ENCODE results near the gene CFAP251. TPM values are rescaled to one million over a fixed set of nuclear protein-coding genes. Genes with fewer than 3 reads are reported as not detected.
"Not testable (repeated sequence)": the region's sequence is repeated elsewhere in the genome, so short reads cannot be mapped to it uniquely, and the experiment has no call there.

Gene CFAP251, protein sequence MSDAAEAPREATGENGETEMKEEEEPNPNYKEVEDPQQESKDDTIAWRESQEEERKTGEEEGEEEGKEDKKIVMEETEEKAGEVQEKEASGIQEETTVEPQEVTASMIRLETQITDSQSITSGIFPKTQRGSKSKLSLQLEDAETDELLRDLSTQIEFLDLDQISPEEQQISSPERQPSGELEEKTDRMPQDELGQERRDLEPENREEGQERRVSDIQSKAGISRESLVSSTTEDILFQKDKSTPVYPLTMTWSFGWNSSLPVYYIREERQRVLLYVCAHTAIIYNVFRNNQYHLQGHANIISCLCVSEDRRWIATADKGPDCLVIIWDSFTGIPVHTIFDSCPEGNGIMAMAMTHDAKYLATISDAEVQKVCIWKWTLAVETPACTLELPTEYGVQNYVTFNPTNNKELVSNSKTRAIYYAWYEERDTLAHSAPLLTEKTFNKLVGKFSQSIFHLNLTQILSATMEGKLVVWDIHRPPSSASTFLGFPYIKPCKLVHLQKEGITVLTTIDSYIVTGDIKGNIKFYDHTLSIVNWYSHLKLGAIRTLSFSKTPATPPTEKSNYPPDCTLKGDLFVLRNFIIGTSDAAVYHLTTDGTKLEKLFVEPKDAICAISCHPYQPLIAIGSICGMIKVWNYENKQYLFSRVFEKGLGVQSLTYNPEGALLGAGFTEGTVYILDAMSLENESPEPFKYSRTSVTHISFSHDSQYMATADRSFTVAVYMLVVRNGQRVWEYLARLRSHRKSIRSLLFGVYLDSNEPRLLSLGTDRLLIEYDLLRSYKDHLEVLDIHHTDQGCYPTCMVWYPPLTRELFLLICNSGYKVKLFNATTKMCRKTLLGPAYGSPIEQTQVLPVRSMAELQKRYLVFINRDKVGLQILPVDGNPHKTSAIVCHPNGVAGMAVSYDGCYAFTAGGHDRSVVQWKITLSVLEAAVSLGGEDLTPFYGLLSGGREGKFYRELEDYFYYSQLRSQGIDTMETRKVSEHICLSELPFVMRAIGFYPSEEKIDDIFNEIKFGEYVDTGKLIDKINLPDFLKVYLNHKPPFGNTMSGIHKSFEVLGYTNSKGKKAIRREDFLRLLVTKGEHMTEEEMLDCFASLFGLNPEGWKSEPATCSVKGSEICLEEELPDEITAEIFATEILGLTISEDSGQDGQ
- 3.0 and 4.2 TPM in 2 replicates for total RNA-seq (2014; rRNA removed; shearing (Covaris generic))

DNA sequence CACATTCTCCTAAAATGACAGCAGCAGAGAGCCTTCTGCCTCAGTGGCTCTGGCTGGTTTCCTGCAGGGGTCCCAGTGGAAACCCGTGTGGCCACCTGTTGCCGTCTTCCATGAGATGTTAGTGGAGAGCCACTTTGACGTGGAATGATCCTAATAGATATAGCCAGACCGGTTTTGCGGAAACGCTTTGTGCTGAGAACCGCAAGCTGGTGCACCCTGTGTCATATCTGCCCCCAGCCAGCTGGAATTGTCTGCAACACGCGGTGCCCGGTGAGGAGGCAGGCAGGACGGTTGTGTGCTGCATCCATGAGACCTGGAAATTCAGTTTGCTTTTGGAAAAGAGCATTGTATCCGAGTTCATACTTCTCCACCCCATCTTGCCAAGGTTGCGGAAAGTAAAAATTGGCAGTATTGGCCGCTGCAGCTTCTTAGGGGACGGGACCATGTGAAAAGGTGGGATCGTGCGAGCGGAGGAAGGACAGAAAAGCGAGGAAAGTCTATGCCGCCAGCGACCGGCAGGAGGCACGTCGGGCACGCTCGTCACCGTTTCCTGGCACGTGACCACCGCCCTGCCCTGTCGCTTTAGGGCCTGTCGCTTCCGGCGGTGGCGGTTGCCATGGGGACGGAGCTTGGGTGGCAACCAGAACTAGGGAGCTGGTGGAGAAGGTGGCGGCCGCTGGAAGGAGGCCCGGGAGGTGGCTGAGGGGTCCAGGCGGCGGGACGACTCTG, at the start of gene CFAP251:
TSS of gene CFAP251 (plus strand) at position 643 of the 729 bp plus-strand sequence. CDS start 2,714 bp downstream, outside the sequence.
- no peak for DNase-seq (ENCODE audit: low read depth)

DNA sequence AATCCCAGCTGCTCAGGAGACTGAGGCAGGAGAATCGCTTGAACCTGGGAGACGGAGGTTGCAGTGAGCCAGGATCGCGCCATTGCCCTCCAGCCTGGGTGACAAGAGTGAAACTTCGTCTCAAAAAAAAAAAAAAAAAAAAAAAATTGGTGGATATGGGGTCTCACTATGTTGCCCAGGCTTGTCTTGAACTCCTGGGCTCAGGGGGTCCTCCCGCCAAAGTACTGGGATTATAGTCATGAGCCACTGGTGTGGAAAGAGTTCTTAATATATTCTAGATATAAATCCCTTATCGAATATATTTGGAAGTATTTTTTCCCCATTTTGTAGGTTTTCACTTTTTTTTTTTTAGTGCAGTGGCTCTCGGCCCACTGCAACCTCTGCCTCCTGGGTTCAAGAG, 49.2 kb upstream of the CFAP251 start:
- DNase-seq (ENCODE audit: low read depth): not testable (repeated sequence)

DNA sequence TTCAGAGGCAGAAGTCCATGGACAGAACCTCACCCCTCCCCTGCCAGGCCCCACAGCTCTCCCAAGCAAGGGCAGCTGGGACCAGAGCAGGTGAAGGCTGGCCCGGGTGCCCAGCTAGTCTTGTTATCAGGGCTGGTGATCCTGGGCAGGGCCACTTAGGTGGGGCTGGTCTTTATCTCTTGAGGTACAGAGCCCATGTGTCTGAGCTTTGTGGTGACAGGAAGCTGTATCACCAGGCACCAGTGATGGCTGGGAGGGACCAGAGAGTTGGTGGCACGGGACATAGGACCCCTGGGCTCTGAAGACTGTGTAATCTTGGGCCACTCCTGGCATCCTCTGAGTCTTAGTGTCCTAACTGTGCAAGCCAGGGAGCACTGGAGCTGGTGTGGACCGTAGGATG, 46.9 kb upstream of the CFAP251 start:
- no peak for DNase-seq (ENCODE audit: low read depth)

DNA sequence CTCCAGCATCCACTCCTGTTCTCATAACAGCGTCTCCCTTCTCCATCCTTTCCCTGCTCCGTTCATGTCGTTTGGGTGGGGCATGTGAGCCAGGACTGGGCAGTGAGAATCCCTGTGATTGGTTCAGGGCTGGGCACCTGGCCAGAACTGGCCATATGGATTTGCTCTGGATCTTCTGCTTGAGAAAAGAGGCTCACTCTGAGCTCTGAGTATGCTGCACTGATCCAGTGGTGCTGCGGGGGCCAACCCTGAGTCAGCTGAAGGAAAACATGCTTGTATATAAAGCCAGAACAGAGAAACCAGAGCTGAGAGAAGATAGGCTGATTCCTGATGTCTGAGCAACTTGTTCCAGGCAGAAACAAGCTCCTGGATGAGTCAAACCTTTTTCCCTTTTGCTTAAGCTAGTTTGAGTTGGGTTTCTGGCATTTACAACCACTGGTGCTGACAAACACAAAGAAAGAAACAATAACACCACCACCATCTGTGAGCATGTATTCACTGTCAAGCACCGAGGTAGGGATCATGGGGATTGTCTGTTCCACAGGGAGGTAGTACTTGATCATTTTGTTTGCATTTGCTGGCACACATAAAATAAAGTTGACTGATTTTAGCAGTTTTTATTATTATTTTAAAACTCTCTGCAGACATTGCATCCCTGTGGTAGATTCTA, 45.7 kb upstream of the CFAP251 start:
- DNase-seq (ENCODE audit: low read depth): peak; percentile 68

DNA sequence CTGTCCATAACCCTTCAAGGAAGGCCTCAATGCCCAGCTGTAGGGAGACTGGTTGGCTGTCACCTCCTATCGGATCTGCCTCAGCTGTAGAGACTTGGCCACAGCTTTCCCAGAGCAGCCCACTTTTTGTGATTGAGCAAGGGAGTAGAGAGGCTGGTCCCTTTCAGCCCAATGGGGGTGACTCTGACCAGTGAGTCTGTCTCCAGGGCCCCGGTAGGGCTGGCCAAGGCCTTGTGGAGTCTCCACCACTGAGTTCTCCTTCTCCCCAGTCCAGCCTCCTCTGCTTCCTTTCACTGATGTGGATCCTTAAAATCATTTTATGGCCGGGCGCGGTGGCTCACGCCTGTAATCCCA, 45.2 kb upstream of the CFAP251 start:
- DNase-seq (ENCODE audit: low read depth): no peak

DNA sequence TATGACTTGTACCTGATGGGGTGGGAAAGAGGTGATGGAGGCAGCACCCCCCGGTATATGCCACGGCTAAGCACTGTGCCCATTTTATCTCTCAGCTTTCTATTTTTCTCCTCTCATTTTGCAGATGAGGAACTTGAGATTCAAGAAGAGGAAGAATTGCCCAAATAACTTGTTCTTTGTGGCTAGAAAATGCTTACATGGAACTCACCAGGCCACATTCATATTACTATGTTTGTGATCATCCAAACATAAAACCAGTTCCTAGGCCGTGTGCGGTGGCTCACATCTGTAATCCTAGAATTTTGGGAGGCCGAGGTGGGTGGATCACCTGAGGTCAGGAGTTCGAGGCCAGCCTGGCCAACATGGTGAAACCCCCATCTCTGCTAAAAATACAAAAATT, 44.3 kb upstream of the CFAP251 start:
- DNase-seq (ENCODE audit: low read depth): no peak

DNA sequence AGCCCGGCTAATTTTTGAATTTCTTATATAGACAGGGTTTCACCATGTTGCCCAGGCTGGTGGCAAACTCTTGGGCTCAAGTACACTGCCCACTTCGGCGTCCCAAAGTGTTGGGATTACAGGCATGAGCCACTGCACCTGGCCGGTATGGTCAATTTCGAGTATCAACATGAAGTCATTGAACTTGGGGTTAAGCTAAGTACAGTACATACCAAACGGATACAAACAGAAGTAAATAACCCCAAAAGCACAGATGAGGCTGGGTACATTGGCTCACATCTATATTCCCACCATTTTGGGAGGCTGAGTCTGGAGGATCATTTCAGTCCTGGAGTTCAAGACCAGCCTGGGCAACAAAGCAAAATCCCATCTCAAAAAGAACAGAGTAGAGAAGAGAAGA, 42.8 kb upstream of the CFAP251 start:
- DNase-seq (ENCODE audit: low read depth): no peak

DNA sequence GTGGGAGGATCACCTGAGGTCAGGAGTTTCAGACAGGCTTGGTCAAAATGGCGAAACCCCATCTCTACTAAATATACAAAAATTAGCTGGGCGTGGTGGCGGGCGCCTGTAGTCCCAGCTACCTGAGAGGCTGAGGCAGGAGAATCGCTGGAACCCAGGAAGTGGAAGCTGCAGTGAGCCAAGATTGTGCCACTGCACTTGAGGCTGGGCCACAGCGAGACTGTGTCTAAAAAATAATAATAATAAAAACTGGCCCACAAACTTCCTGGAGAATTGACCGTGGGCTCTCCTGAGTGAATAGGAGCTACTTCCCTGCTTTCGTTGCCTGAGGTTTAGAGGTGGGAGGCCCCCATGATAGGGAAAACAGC, 42.3 kb upstream of the CFAP251 start:
- not testable (repeated sequence) for DNase-seq (ENCODE audit: low read depth)

DNA sequence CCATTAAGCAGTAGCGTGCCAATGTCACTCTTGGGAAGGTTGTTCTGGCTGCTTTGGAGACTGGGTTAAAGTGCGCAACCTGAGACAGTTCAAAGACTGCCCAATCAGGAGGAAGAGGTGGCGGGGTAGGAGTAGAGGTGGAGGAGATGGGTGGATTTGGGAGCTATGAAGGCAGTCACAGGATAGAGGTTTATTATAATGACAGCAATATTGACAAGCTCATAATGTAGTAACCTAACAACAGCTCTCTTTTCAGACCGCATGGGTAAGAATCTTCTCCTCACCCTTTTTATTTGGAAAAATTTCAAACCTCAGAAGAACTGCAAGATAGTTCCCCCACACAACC, 35.1 kb upstream of the CFAP251 start:
- peak; percentile 29 for DNase-seq (ENCODE audit: low read depth)

DNA sequence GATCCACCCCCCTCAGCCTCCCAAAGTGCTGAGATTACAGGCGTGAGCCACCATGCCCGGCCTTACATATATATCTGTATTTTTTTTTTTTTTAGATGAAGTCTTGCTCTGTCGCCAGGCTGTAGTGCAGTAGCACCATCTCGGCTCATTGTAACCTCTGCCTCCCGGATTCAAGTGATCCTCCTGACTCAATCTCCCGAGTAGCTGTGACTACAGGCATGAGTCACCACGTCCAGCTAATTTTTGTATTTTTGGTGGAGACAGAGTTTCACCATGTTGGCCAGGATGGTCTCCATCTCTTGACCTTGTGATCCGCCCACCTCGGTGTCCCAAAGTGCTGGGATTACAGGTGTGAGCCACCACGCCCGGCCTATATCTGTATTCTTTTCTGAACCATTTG, 33.3 kb upstream of the CFAP251 start:
- peak; percentile 38 for DNase-seq (ENCODE audit: low read depth)

DNA sequence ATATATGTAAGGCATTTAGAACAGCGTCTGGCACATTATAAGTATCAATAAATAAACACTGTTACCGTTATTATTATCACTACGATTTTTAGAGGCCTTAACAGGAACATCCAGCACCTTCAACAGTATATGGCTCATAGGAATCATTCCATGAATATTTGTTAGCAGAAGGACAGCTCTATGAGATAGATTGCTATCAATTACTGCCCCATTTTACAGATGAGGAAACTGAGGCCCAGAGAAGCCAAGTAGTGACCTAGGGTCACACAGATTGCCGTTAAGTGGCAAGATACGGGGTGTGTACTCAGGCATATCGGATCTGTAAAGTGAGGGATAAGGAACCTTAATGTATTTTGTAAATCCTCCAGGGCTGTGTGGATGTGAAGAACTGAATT, 30.3 kb upstream of the CFAP251 start:
- DNase-seq (ENCODE audit: low read depth): no peak

DNA sequence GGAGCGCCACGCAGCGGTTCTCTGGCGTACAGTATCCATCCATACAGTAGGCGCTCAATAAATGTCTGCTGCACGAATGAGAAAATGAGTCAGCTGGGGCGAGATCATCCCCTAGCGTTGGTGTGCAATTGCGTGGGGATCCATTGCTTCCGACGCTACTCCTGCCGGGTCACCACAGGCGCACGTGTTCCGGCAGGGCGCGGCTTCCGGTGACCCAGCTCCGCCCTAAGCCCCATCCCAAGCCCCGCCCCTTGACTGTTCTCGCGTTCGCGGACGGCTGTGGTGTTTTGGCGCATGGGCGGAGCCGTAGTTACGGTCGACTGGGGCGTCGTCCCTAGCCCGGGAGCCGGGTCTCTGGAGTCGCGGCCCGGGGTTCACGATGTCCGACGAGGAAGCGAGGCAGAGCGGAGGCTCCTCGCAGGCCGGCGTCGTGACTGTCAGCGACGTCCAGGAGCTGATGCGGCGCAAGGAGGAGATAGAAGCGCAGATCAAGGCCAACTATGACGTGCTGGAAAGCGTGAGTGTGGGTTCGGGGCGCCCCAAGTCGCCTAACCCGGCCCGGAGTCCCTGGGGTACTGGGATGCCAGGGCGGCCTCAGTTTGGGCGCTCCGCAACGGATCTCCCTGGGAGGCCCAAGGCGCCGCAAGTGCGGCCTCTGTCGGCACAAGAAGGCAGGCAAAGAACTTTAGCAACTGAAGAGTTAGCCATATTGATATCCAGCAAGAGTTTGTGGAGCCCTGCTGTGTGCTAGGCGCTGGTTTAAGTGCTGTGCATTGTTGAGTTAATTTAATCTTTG, 29.7 kb upstream of the CFAP251 start, which contains the start of gene PSMD9:
TSS of gene PSMD9 (plus strand) at position 313 of the 796 bp plus-strand sequence. CDS start at position 380, 67 bp downstream.
- peak; percentile 99 for DNase-seq (ENCODE audit: low read depth)

DNA sequence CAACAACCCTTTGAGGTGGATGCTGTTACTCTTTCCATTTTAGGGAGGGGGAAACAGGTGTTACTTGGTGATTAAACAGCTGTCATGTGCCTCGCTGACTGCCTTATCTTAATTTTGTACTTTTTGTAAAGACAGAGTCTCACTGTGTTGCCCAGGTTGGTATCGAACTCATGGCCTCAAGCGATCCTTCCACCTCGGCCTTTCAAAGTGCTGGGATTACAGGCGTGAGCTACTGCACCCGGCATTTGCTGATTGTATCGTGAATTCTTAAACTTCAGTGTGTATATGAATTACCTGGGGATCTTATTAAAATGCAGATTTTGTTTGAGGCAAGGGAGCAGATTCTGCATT, 29.1 kb upstream of the CFAP251 start:
- DNase-seq (ENCODE audit: low read depth): no peak

DNA sequence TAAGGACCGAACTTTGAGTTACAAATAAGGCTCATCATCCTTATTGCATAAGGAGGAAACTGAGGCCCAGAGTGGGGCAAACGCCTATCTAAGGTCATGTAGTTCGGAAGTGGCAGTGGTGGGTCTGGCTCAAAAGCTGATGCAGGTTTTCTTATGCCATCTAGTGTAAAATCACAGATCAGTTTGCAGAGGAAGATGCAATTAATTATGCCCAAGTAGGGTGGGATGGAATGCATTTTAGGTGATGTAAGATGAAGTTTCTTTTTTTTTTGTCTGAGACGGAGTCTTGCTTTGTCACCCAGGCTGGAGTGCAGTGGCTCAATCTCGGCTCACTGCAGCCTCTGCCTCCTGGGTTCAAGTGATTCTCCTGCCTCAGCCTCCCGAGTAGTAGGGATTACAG, 28.7 kb upstream of the CFAP251 start:
- DNase-seq (ENCODE audit: low read depth): not testable (repeated sequence)

DNA sequence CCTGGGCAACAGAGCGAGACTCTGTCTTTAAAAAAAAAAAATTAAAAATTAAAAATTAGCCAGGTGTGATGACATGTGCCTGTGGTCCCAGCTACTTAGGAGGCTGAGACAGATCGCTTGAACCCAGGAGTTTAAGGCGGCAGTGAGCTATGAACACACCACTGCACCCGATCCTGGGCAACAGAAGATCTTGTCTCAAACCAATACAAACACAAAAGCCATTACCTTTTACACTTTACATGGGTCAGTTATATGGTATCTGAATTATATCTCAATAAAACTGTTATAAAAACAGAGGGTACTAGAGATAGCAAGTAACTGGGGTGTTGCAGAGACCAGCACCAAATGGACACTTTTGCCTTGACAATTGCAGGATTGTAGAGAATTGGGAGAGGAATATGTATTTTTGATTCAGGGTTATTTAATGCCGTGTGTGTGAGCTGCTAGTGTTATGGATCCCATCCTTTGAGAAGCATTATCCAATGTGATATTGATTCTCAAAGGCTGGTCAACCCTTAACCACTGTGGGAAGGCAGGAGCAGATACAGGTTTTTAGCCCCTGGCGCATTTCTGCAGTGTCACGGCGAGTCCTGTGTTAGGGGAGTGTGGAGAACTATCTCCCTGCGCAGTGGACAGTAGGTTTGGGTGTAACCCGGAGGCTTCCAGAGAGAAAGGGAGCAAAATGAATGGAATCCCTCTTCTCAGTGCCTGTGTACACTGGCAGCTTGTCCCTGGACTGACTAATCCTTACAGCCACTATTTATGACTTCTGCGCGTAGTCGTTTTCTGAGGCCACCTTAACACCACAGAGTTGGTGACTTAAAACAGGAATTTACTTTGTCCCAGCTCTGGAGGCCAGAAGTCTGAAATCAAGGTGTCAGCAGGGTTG, 25.5 kb upstream of the CFAP251 start:
- no peak for DNase-seq (ENCODE audit: low read depth)

DNA sequence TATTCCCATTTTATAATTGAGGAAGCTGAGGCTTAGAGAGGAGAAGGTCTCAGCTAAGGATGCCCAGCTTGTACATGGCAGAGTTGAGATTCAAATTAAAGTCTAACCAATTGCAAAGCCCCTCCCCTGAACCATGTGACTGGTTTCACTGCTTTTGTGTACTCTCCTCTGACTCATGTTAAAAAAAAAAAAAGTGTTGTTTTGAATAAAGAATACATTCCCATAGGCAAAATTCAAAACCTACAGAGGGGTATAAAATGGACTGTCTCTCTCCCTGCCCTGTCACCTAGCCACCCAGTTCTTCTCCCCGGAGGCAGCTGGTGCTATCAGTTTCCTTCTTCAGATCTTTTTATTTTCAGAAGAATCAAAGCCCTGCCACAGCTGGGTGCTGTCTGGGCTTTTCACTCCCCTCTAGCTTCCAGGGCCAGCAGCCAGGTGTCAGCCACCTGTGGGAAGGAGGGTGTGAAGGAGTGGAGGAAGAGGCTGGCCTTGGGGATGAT, 24.4 kb upstream of the CFAP251 start:
- peak; percentile 65 for DNase-seq (ENCODE audit: low read depth)

DNA sequence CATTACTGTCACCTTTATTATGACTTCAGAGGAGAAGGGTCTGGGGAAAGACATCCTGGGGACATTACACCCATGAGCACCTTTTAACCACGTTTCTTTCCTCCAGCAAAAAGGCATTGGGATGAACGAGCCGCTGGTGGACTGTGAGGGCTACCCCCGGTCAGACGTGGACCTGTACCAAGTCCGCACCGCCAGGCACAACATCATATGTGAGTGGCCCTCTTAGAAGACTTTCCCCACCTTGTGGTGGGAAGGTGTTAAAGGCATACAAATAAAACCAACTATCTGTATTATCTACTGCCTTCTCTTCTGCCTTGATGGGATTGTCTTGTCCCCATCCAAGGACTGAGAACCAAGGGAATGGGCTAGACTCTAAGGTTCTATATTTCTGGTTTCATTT, 23.8 kb upstream of the CFAP251 start:
- DNase-seq (ENCODE audit: low read depth): no peak

DNA sequence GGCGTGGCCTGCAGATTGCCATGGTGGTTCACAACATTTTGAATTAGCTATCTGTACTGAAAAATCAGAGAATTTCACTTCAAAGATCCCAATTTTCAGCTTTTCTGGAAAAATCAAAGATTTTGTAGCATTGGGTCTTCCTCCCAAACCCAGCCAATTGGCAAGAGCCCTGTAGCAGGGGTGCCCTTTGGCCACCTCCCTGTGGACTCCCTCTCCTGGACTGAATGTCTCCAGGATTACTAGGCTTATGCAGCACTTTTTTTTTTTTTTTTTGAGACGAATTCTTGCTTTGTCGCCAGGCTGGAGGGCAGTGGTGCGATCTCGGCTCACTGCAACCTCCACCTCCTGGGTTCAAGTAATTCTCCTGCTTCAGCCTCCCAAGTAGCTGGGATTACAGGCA, 20.1 kb upstream of the CFAP251 start:
- DNase-seq (ENCODE audit: low read depth): no peak

DNA sequence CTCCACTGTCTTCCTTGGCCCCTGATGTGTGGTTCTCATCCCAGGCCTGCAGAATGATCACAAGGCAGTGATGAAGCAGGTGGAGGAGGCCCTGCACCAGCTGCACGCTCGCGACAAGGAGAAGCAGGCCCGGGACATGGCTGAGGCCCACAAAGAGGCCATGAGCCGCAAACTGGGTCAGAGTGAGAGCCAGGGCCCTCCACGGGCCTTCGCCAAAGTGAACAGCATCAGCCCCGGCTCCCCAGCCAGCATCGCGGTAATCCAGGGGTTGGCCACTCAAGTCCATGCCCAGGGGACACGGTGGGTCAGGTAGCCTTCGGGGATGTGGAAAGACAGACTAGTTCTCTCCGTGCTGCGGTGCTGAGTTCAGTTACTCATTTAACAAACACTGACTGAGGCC, 18.8 kb upstream of the CFAP251 start:
- no peak for DNase-seq (ENCODE audit: low read depth)

Measured in Daoy (cell line).